GM19372 (cell line): ENCODE results near the gene ZBTB48.
"Not testable (repeated sequence)": the region's sequence is repeated elsewhere in the genome, so short reads cannot be mapped to it uniquely, and the experiment has no call there.

Experiments used
- ATAC-seq: cut with Tn5 transposase; IDR thresholded peaks from one replicate; pipeline ENCODE4 v1.9.1; 2021; ENCODE audit warnings: mild to moderate bottlenecking, low read depth, moderate library complexity; ENCODE audit not compliant: unreplicated experiment

ZBTB48 gene

GRCh38 chr1:6631058-6631457, 51.3 kb downstream of the ZBTB48 start:
- ATAC-seq: no peak

- ATAC-seq: no peak
Observed at GRCh38 chr1:6632588-6633514, 53.1 kb downstream of the ZBTB48 start.

- ATAC-seq: no peak
Observed at GRCh38 chr1:6634371-6635052, 54.7 kb downstream of the ZBTB48 start.

GRCh38 chr1:6635161-6635909, 55.5 kb downstream of the ZBTB48 start:
- no peak for ATAC-seq

GRCh38 chr1:6635910-6636760, 56.3 kb downstream of the ZBTB48 start:
- ATAC-seq: no peak

GRCh38 chr1:6636778-6637177, 57.0 kb downstream of the ZBTB48 start:
- ATAC-seq: not testable (repeated sequence)

- no peak for ATAC-seq
Observed at GRCh38 chr1:6637770-6638169, 58.0 kb downstream of the ZBTB48 start.

GRCh38 chr1:6638226-6638625, 58.4 kb downstream of the ZBTB48 start:
- no peak for ATAC-seq
